WERI-Rb-1 (cell line): Measurements from ENCODE around the gene CRYGC.

Experiments used
- DNase-seq: peaks from one replicate; pipeline ENCODE4 v3.0.0-alpha.2; 2020
- H3K27ac ChIP-seq: fragments of 250-450 bp; sonication (Bioruptor Pico); 2 replicates; pipeline ENCODE4 v1.5.1; 2020; ENCODE audit warnings: mild to moderate bottlenecking, moderate library complexity
- H3K27me3 ChIP-seq: fragments of 250-450 bp; sonication (Bioruptor Pico); 2 replicates; pipeline ENCODE4 v1.5.1; 2021; ENCODE audit warnings: mild to moderate bottlenecking, low read depth, moderate library complexity; ENCODE audit not compliant: insufficient read depth, severe bottlenecking
- H3K36me3 ChIP-seq: fragments of 250-450 bp; sonication (Bioruptor Pico); 2 replicates; pipeline ENCODE4 v1.5.1; 2020; ENCODE audit warnings: mild to moderate bottlenecking, moderate library complexity
- H3K4me3 ChIP-seq: 2 replicates; pipeline ENCODE4 v1.5.1; 2011; ENCODE audit warnings: low read depth, mild to moderate bottlenecking, control low read depth, low read length
- H3K9me3 ChIP-seq: fragments of 250-450 bp; sonication (Bioruptor Pico); 2 replicates; pipeline ENCODE4 v1.5.1; 2021; ENCODE audit warnings: mild to moderate bottlenecking, moderate library complexity; ENCODE audit not compliant: severe bottlenecking
- CTCF ChIP-seq: IDR thresholded peaks from 2 replicates; pipeline ENCODE4 v1.5.1; 2011; ENCODE audit warnings: low read depth, mild to moderate bottlenecking, control low read depth, inconsistent platforms, low read length

The CRYGC gene

DNA sequence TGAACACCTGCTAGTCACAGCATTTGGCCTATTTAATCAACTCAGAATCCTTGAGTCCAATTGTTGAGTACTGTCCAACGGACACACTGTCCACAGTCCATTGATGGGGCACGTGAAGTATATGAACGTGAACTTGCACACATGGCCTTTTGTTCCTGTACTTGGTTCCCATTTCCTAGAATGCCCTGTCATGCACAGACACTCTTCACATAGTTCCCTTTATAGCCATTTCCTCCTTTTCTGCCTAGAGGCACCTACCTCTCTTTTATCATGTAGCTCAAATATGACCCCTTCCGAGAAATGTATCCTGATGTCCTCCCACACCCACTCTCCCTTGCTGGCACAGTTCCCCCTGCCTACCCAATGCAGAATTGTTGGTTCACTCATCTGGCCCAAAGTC, 42.5 kb upstream of the CRYGC start:
- DNase-seq: no peak
- Histone ChIP-seq H3K27ac (no peak overlapping the region), H3K27me3 (no peaks in the 10 kb centered on the region), H3K36me3 (no peaks in the 10 kb centered on the region), H3K4me3 (no peak overlapping the region), H3K9me3 (no peaks in the 10 kb centered on the region)
- TF ChIP-seq CTCF: no peak

- no peaks in the 10 kb centered on the region for H3K36me3 ChIP-seq
- no peaks in the 10 kb centered on the region for H3K9me3 ChIP-seq
- H3K27ac ChIP-seq: no peak overlapping the region
- no peak for DNase-seq
- no peak overlapping the region for H3K4me3 ChIP-seq
- no peaks in the 10 kb centered on the region for H3K27me3 ChIP-seq
- no peak for TF ChIP-seq CTCF
Measured at GRCh38 chr2:208164951-208165755, 35.5 kb upstream of the CRYGC start.

DNA sequence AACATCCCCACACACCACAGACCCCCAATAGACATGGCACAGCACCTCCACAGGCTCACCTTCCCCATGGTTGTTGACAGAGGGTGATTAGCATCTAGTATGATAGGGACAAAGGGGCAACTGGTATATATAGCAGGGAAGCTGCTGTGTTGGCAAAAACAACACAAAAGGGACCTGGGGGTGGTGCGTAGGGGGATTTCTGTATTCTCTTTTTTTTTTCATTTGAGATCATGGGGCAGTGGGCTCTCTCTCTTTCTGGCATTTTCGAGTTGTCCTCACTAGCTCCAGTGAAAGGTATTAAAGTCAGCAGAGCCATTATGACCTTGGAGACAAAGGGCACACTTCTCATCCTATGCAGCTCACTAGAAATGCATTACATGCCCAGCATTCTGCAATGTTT, 33.9 kb upstream of the CRYGC start, which contains the start of gene CRYGA:
Gene CRYGA (minus strand): TSS at position 101 of the 400 bp plus-strand sequence. CDS start 33 bp downstream, at position 68.
- H3K4me3 ChIP-seq: no peak within 1 kb of the TSS
- no peaks in the 10 kb centered on the region for H3K27me3 ChIP-seq
- no peak for TF ChIP-seq CTCF
- no peak within 1 kb of the TSS for H3K27ac ChIP-seq
- H3K36me3 ChIP-seq: no peaks in the 10 kb centered on the region
- no peaks in the 10 kb centered on the region for H3K9me3 ChIP-seq
- no peak for DNase-seq

DNA sequence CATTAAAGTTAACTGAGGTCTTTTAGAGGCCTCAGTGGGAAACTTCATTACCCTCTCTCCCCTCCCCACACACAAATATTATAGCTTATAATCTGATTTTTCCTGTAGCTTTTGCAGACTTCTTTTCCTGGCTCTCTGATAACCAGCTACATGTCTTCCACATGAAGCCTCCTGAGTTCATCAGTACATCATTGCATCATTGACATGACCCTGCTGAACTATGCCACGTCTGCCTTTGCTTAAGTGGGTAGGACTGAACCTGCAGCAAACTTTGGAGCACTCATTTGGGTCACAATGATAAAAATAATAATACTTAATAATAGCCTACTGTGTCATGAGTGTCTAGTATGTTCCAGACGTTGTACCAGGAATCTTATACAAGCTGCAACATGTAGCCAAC, 26.8 kb upstream of the CRYGC start:
- Histone ChIP-seq H3K27me3 (no peaks in the 10 kb centered on the region), H3K27ac (no peak overlapping the region), H3K9me3 (no peaks in the 10 kb centered on the region), H3K36me3 (no peaks in the 10 kb centered on the region), H3K4me3 (no peak overlapping the region)
- no peak for TF ChIP-seq CTCF
- no peak for DNase-seq

DNA sequence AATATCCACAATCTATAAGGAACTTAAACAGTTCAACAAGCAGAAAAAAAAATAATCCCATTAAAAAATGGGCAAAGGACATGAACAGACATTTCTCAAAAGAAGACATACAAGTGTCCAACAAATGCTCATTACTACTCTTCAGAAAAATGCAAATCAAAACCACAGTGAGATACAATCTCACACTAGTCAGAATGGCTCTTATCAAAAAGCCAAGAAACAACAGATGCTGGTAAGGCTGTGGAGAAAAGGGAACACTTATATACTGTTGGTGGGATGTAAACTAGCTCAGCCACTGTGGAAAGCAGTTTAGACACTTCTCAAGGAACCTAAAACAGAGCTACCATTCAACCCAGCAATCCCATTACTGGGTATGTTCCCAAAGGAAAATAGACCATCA, 23.5 kb upstream of the CRYGC start:
- no peak for DNase-seq
- Histone ChIP-seq H3K27ac (no peak overlapping the region), H3K27me3 (no peaks in the 10 kb centered on the region), H3K4me3 (no peak overlapping the region), H3K36me3 (no peaks in the 10 kb centered on the region), H3K9me3 (no peaks in the 10 kb centered on the region)
- no peak for TF ChIP-seq CTCF

GRCh38 chr2:208150956-208151355, 21.3 kb upstream of the CRYGC start:
- TF ChIP-seq CTCF: no peak
- Histone ChIP-seq H3K36me3 (no peaks in the 10 kb centered on the region), H3K4me3 (no peak overlapping the region), H3K27ac (no peak overlapping the region), H3K27me3 (no peaks in the 10 kb centered on the region), H3K9me3 (no peaks in the 10 kb centered on the region)
- no peak for DNase-seq
